ENCODE measurements around the gene LEP.
"Not testable (repeated sequence)": the region's sequence is repeated elsewhere in the genome, so short reads cannot be mapped to it uniquely, and the experiment has no call there.

LEP gene

GRCh38 chr7:128211626-128212025 is 29.5 kb upstream of the LEP start:
- DNase-seq = no peak

- no peak for DNase-seq
Observed at GRCh38 chr7:128214463-128214862, 26.6 kb upstream of the LEP start.

GRCh38 chr7:128215281-128215680 is 25.8 kb upstream of the LEP start:
- DNase-seq = no peak

- DNase-seq = no peak
Observed at GRCh38 chr7:128215739-128216138, 25.3 kb upstream of the LEP start.

GRCh38 chr7:128217030-128217805 is 23.9 kb upstream of the LEP start:
- no peak for DNase-seq

DNA sequence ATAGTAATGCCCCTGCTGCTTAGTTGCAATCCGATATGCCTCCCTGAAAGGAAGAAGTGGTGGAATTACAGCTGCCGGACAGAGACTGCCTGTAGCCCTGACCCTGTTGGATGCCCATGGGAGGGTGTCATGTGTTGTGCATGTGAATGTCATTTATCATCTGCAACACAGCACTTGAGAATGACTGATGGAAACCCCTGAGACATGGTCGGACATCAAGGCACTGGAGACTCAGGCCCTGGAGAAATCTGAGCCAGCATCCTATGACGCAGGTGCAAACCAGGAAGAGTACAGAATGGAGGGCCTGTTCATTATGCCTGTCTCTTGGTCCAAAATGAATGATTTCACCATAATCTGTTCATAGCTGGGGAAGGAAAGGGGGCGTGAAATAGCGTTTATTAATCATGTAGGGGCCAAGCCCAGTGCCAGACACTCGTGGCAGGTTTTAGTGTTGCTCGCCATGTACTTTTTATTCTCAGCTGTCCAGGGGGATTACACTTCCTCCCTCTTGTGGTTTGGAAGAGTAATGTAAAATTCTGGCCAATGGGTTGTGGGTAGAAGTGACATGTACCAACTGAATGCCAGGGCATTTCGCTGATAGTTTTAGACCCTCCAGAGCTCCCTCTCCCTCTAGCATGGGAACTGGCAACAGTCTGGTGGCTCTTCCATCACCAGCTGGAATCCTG is 23.0 kb upstream of the LEP start:
- no peak for DNase-seq

DNA sequence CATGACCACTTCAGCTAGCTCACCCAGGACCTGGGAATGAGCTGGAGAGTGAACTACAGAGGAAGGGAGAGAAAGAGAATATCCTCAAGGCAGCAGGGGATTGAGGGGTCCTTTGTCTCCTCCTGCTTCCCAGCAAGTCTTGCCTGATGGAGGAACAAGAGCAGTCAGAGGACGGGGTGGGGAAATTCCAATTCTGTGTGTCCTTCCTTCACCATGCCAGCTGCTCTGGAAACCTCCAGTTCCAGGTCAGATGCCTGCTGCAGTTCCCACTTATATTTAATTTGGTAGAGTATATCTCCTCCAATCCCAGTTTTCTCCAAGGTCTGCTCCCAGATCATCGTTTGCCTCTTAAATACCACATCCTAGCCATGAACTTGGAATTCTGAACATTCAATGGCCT is 21.4 kb upstream of the LEP start:
- no peak for DNase-seq

GRCh38 chr7:128221929-128222403 is 19.1 kb upstream of the LEP start:
- DNase-seq = no peak

GRCh38 chr7:128226132-128226980 is 14.7 kb upstream of the LEP start:
- no peak for DNase-seq

DNA sequence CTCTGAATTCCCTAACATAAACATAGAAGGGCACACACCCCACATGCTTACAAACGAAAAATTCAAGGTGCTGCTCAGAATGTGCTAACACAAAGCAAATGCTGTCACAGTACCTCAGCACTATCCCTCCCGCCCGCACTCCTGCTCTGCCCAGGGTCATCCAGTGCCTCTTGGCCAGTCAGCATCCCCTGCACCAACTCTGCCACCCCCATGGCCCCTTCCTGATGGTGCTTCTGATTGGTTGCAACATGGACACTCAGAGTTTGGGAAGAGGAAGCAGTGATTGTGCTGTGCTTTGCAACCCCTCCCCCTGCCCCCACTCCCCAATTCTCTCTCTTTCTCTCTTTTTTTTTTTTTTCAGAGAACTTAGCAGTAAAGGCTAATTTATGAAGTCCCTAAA is 13.8 kb upstream of the LEP start:
- no peak for DNase-seq

DNA sequence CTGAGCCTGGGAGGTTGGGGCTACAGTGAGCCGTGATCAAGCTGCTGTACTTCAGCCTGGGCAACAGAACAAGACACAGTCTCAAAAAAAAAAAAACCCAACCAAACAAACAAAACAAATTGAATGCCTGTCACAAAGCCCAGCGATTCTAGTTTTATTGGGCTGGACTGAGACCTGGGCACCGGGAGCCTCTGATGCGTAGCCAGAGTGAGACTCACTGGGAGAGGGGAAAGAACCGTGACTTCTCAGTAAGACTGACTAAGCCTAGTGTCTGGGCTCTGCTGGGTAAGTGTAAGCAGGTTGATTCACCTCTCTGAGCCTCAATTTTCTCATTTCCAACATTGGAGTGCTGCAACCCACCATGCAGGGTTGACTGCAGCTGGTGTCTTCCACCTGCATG is 10.1 kb upstream of the LEP start:
- DNase-seq = no peak

- no peak for DNase-seq
Observed at GRCh38 chr7:128231677-128232076, 9.4 kb upstream of the LEP start.

GRCh38 chr7:128233471-128233870 is 7.6 kb upstream of the LEP start:
- no peak for DNase-seq

GRCh38 chr7:128234476-128235026 is 6.5 kb upstream of the LEP start:
- no peak for DNase-seq

- no peak for DNase-seq
Observed at GRCh38 chr7:128235471-128235870, 5.6 kb upstream of the LEP start.

- DNase-seq = no peak
Observed at GRCh38 chr7:128236924-128237586, 4.0 kb upstream of the LEP start.

DNA sequence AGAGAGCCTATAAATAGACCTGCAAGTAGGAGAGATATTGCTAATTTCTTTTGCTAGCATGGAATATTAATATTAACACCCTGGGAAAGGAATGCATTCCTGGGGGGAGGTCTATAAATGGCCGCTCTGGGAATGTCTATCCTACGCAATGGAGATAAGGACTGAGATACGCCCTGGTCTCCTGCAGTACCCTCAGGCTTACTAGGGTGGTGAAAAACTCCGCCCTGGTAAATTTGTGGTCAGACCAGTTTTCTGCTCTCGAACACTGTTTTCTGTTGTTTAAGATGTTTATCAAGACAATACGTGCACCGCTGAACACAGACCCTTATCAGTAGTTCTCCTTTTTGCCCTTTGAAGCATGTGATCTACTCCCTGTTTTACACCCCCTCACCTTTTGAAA is 1.9 kb upstream of the LEP start:
- DNase-seq = not testable (repeated sequence)

GRCh38 chr7:128242661-128243060 is 1.6 kb downstream of the LEP start:
- DNase-seq = no peak

DNA sequence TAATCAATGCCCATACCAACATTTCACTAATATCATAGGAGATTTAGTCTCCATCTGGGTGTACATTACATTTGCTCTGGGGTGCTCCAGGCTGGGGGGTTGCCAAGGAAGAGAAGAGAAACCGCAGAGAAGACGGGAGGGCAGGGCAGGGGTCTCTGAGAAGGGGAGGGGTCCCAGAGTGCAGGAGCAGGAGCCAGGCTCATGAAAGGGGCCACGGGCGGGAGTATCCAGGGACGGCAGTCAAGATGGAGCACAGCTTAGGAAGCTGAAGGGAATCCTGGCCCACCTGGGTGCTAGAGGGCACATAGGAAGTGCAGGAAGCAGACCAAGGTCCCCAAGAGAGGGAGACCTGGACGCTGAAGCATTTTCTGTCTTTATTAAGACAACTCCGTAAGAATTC is 2.2 kb downstream of the LEP start:
- DNase-seq = no peak

DNA sequence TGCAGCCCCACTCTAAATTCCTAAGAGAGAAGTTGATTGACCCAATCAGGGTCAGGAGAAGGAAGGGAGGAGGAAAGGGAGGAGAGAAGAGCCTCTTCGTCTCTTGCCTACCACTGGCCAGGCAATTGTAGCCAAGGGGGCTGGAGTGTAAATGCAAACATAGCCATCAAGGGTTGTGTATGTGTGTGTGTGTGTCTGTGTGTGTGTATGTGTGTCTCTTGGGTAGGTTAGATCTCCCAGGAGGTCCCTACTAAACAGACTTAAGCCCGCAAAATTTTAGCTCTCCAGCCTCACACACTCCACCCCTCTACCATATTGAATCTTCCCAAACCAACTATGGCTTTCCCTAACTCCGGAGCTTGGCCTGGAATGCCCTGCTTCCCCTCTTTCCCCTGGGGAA is 3.8 kb downstream of the LEP start:
- no peak for DNase-seq

- no peak for DNase-seq
Observed at GRCh38 chr7:128247108-128247507, 6.0 kb downstream of the LEP start.

- DNase-seq = no peak
Observed at GRCh38 chr7:128247640-128248194, 6.6 kb downstream of the LEP start.
